Aortic smooth muscle cell (primary cell): ENCODE results near the gene SUPT4H1. TPM values are rescaled to one million over a fixed set of nuclear protein-coding genes. Genes with fewer than 3 reads are reported as not detected.

Experiments used
- total RNA-seq: library from RNA; depleted of rRNA; stranded (reverse); fragments of >200 nt; gene quantifications from 2 replicates; pipeline ENCODE4 v1.2.3, GENCODE V29; 2014

Gene SUPT4H1
- total RNA-seq: 34.6 and 35.1 TPM in 2 replicates

DNA sequence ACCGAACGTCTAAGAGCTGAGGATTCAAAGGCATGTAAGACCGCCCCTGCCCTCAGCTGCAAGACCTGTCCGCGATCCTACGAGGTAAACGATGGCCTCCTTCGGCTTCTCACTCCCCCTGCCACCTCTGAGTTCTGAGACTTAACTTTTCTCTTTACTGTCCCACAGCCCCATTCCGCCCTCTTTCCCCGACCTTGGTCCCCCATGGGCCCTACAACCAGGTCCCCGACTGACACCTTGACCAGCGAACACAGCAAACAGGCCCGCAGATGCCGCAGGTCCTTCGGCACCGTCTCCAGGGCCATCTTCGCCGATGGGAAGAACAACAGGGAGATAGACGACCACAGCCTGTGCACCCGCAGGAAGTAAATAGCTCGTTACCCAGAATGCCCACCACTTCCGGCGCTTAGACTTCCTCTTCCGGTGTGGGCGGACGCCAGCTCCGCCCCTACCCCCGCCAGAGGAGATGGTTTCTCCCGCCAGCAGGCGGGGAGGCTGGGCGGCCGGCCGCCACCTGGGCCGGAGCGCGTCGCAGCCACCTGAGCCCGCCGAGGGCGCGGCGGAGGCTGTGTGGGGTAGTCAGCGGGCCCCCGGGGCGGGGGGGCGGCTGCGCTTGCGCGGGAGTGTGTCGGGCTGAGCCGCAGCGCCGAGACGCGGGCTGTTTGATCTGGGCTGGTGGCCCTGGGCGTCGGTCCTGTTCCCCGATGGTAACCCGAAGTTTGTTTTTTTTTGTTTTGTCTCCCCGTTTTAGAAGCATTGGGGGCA lies at the start of gene SUPT4H1:
Gene SUPT4H1, minus strand, starts transcription at position 371 of the 765 bp plus-strand sequence. Its CDS starts 66 bp downstream, at position 305.

GRCh38 chr17:58328195-58329034 lies 23.6 kb downstream of the SUPT4H1 start, which contains the start of gene TSPOAP1:
Gene TSPOAP1, minus strand, starts transcription at chr17:58328795. Its CDS starts 875 bp downstream, at chr17:58327920.

Other genes starting within 250 kb of the SUPT4H1 start
- not detected in 2 replicates for gene OR4D1, start 203.8 kb downstream of the SUPT4H1 start, total RNA-seq
- gene OR4D2, start 185.2 kb downstream of the SUPT4H1 start, total RNA-seq: not detected in 2 replicates
- not detected in 2 replicates for gene EPX, start 159.5 kb downstream of the SUPT4H1 start, total RNA-seq
- gene MKS1, start 132.9 kb downstream of the SUPT4H1 start, total RNA-seq: 11.6 and 12.1 TPM in 2 replicates
- gene LPO, start 113.6 kb downstream of the SUPT4H1 start, total RNA-seq: not detected in 2 replicates
- under 0.01 and 0.06 TPM in 2 replicates for gene MPO, start 71.3 kb downstream of the SUPT4H1 start, total RNA-seq
- gene TSPOAP1, start 23.4 kb downstream of the SUPT4H1 start, total RNA-seq: not detected in 2 replicates
- gene RNF43, start 65.3 kb upstream of the SUPT4H1 start, total RNA-seq: not detected in 2 replicates
- under 0.01 TPM in 1 of 2 replicates, not detected in the other for gene HSF5, start 136.2 kb upstream of the SUPT4H1 start, total RNA-seq
- gene MTMR4, start 162.4 kb upstream of the SUPT4H1 start, total RNA-seq: 30.7 and 38.7 TPM in 2 replicates